Liver (tissue), 9 donors: ENCODE measurements around the gene C4orf33. TPM values are rescaled to one million over a fixed set of nuclear protein-coding genes. Genes with fewer than 3 reads are reported as not detected.

Source experiments
- DNase-seq: peaks from one replicate; pipeline ENCODE4 v3.0.0-alpha.2; 2017; ENCODE audit warnings: low spot score
- H3K27ac ChIP-seq, 2 donors: one replicate each; pipeline ENCODE4 v1.7.0; 2013; ENCODE audit warnings: inconsistent platforms in 2 of 2, low read length in 2 of 2, control low read depth in 1 of 2, low read depth in 1 of 2, mild to moderate bottlenecking in 1 of 2
- H3K27me3 ChIP-seq, 4 donors: one replicate each; pipeline versions ENCODE4 v1.6.1 to v1.7.0; 2013; ENCODE audit warnings: low read length in 3 of 4, inconsistent platforms in 1 of 4, mild to moderate bottlenecking in 1 of 4, moderate library complexity in 1 of 4; ENCODE audit not compliant: control insufficient read depth in 4 of 4, insufficient read depth in 4 of 4
- H3K36me3 ChIP-seq, 4 donors: one replicate each; pipeline versions ENCODE4 v1.6.1 to v1.7.0; 2013; ENCODE audit warnings: low read length in 3 of 4, mild to moderate bottlenecking in 3 of 4, low read depth in 1 of 4, moderate library complexity in 1 of 4; ENCODE audit not compliant: control insufficient read depth in 4 of 4, insufficient read depth in 3 of 4
- H3K4me1 ChIP-seq, 4 donors: one replicate each; pipeline versions ENCODE4 v1.6.1 to v1.7.0; 2013; ENCODE audit warnings: low read length in 3 of 4, mild to moderate bottlenecking in 3 of 4, moderate library complexity in 1 of 4; ENCODE audit not compliant: control insufficient read depth in 4 of 4, insufficient read depth in 4 of 4
- H3K4me3 ChIP-seq, 3 donors: one replicate each; pipeline versions ENCODE4 v1.6.1 to v1.7.0; 2013; ENCODE audit warnings: low read length in 3 of 3, control low read depth in 1 of 3, low read depth in 1 of 3, mild to moderate bottlenecking in 1 of 3
- H3K9ac ChIP-seq, 2 donors: one replicate each; pipeline ENCODE4 v1.7.0; 2013; ENCODE audit warnings: low read length in 2 of 2, mild to moderate bottlenecking in 2 of 2, moderate library complexity in 2 of 2, control low read depth in 1 of 2, low read depth in 1 of 2
- H3K9me3 ChIP-seq, 4 donors: one replicate each; pipeline versions ENCODE4 v1.6.1 to v1.7.0; 2013; ENCODE audit warnings: low read length in 3 of 4; ENCODE audit not compliant: control insufficient read depth in 4 of 4
- ATF3 ChIP-seq: IDR thresholded peaks from 2 replicates; pipeline ENCODE4 v1.6.1; 2016; ENCODE audit warnings: antibody characterized with exemption
- CTCF ChIP-seq: fragments of 150-350 bp; IDR thresholded peaks from 2 replicates; pipeline ENCODE4 v1.5.1; 2017; ENCODE audit warnings: improper control_type of control experiment, low read depth, low read length; ENCODE audit not compliant: missing input control
- EGR1 ChIP-seq, 2 donors: IDR thresholded peaks; 2 replicates each; pipeline ENCODE4 v1.6.1; 2016 to 2018; ENCODE audit warnings: antibody characterized with exemption in 2 of 2, low read depth in 2 of 2
- FOXA1 ChIP-seq: IDR thresholded peaks from 2 replicates; pipeline ENCODE4 v1.6.1; 2016; ENCODE audit warnings: antibody characterized with exemption
- FOXA2 ChIP-seq: IDR thresholded peaks from 2 replicates; pipeline ENCODE4 v1.6.1; 2016; ENCODE audit warnings: antibody characterized with exemption
- GABPA ChIP-seq, 2 donors: IDR thresholded peaks in 1 of 2; conservative IDR thresholded peaks in 1 of 2; 2 replicates each; pipeline ENCODE4 v1.6.1; 2016; ENCODE audit warnings: antibody characterized with exemption in 2 of 2, mild to moderate bottlenecking in 1 of 2, moderate library complexity in 1 of 2
- HNF4A ChIP-seq, 2 donors: conservative IDR thresholded peaks; 2 replicates each; pipeline ENCODE4 v1.6.1; 2016; ENCODE audit warnings: antibody characterized with exemption in 2 of 2, mild to moderate bottlenecking in 2 of 2
- HNF4G ChIP-seq: IDR thresholded peaks from 2 replicates; pipeline ENCODE4 v1.6.1; 2016; ENCODE audit warnings: antibody characterized with exemption
- JUND ChIP-seq, 2 donors: IDR thresholded peaks; 2 replicates each; pipeline ENCODE4 v1.6.1; 2016; ENCODE audit warnings: antibody characterized with exemption in 2 of 2
- MAX ChIP-seq: IDR thresholded peaks from 2 replicates; pipeline ENCODE4 v1.6.1; 2016; ENCODE audit warnings: antibody characterized with exemption
- NR2F2 ChIP-seq: IDR thresholded peaks from 2 replicates; pipeline ENCODE4 v1.6.1; 2016; ENCODE audit warnings: antibody characterized with exemption
- RAD21 ChIP-seq, 2 donors: IDR thresholded peaks; 2 replicates each; pipeline ENCODE4 v1.6.1; 2016; ENCODE audit warnings: antibody characterized with exemption in 2 of 2, mild to moderate bottlenecking in 2 of 2
- REST ChIP-seq: IDR thresholded peaks from 2 replicates; pipeline ENCODE4 v1.6.1; 2016; ENCODE audit warnings: antibody characterized with exemption, mild to moderate bottlenecking
- RXRA ChIP-seq, 2 donors: IDR thresholded peaks; 2 replicates each; pipeline ENCODE4 v1.6.1; 2017 to 2018; ENCODE audit warnings: antibody characterized with exemption in 2 of 2, mild to moderate bottlenecking in 1 of 2
- SP1 ChIP-seq: IDR thresholded peaks from 2 replicates; pipeline ENCODE4 v1.6.1; 2018; ENCODE audit warnings: antibody characterized with exemption, mild to moderate bottlenecking
- TAF1 ChIP-seq: conservative IDR thresholded peaks from 2 replicates; pipeline ENCODE4 v1.6.1; 2016; ENCODE audit warnings: antibody characterized with exemption, mild to moderate bottlenecking
- YY1 ChIP-seq: IDR thresholded peaks from 2 replicates; pipeline ENCODE4 v1.6.1; 2016; ENCODE audit warnings: antibody characterized with exemption, mild to moderate bottlenecking
- ZBTB33 ChIP-seq: IDR thresholded peaks from 2 replicates; pipeline ENCODE4 v1.6.1; 2016; ENCODE audit warnings: antibody characterized with exemption
- WGBS: extraction: QIAGEN DNeasy Blood & Tissue Kit; methylation state at CpG from one replicate; pipeline ENCODE4 v1.1.7; 2013; 5-methylcytosine and 5-hydroxymethylcytosine counted together
- polyA plus RNA-seq, 2 donors: library from polyadenylated mRNA; stranded (reverse) in 1 of 2; unstranded in 1 of 2; fragments of 200-250 nt in 1 of 2; fragments of >200 nt in 1 of 2; fragmentation: Nextera tagmentation in 1 of 2; extraction: Ambion mirVana in 1 of 2; gene quantifications; one replicate each; pipeline versions ENCODE4 v1.2.1 to v1.2.3, GENCODE V29; 2013 to 2015
- total RNA-seq, 2 donors: library from RNA; depleted of rRNA; stranded (reverse); fragments of >200 nt; gene quantifications; one replicate each; pipeline ENCODE4 v1.2.3, GENCODE V29; 2014
- donor health status: healthy.
- donor health status: healthy.
- donor health status: healthy.
- donor health status: healthy.
- donor health status: healthy.

Gene C4orf33
- total RNA-seq (1 to 10 TPM; 2.6 to 7.7 TPM), polyA plus RNA-seq (1 to 10 TPM; 2.4 to 6.9 TPM)

- peak; percentile 70 for DNase-seq
- no peaks in the 10 kb centered on the region for H3K27me3 ChIP-seq
- H3K9ac ChIP-seq, result peak within 1 kb of the TSS; percentile 64 to 95
- peaks cover 2 to 10% (median 2%) of the 10 kb centered on the region in 4 donors for H3K4me1 ChIP-seq
- peak within 1 kb of the TSS; percentile 89 to 91 for H3K27ac ChIP-seq
- peak within 1 kb of the TSS; percentile 57 to 96 (median 87) for H3K4me3 ChIP-seq
- peak; percentile 66 for TF ChIP-seq YY1
- peak in 1 of 2 donors; percentile 14 for TF ChIP-seq JUND (IDR thresholded peaks at IDR 0.05)
- TF ChIP-seq RXRA (IDR thresholded peaks at IDR 0.05), result peak in 1 of 2 donors; percentile 14
- no peak for TF ChIP-seq CTCF
- no peak for TF ChIP-seq EGR1 (IDR thresholded peaks at IDR 0.05; ENCODE audit: low read depth in 2 of 2)
- TF ChIP-seq ZBTB33, result no peak
- TF ChIP-seq NR2F2, result peak; percentile 62
- no peak for TF ChIP-seq FOXA2
- TF ChIP-seq TAF1, result no peak
- peak; percentile 29 to 41 for TF ChIP-seq RAD21 (IDR thresholded peaks at IDR 0.05)
- peak; percentile 17 for TF ChIP-seq REST
- no peak for TF ChIP-seq MAX
- TF ChIP-seq HNF4G, result no peak
- TF ChIP-seq FOXA1, result no peak
- peak in 1 of 2 donors; percentile 7 for TF ChIP-seq HNF4A (conservative IDR thresholded peaks at IDR 0.05)
- TF ChIP-seq GABPA (IDR thresholded peaks at IDR 0.05 in 1 of 2, conservative IDR thresholded peaks at IDR 0.05 in 1 of 2), result peak in 1 of 2 donors; percentile 22
- TF ChIP-seq SP1, result no peak
- no peak for TF ChIP-seq ATF3
- H3K36me3 ChIP-seq, result no peaks in the 10 kb centered on the region
- 3% methylated on average over 14 of the region's 14 CpGs for WGBS
- no peaks in the 10 kb centered on the region for H3K9me3 ChIP-seq
Observed at GRCh38 chr4:129095811-129096454, at the start of gene C4orf33. C4orf33 (plus strand) TSS chr4:129096152; CDS start chr4:129102611, 6,459 bp downstream.
